HEK293 (cell line): ENCODE measurements around the gene CHST7.

ENCODE experiments used
- KLF1 ChIP-seq: fragments of 450-650 bp; formaldehyde crosslinking; IDR thresholded peaks from 2 replicates; pipeline ENCODE4 v1.5.1; 2016; ENCODE audit warnings: missing biosample characterization, missing genetic modification characterization
- ZNF544 ChIP-seq: fragments of 450-650 bp; formaldehyde crosslinking; IDR thresholded peaks from 2 replicates; pipeline ENCODE4 v1.5.0; 2017; ENCODE audit warnings: missing biosample characterization, missing genetic modification characterization
- TF ChIP-seq, protein P1 (sequence below): fragments of 450-650 bp; formaldehyde crosslinking; IDR thresholded peaks from 2 replicates; pipeline ENCODE4 v1.5.1; 2016; ENCODE audit warnings: missing biosample characterization, missing genetic modification characterization

DNA sequence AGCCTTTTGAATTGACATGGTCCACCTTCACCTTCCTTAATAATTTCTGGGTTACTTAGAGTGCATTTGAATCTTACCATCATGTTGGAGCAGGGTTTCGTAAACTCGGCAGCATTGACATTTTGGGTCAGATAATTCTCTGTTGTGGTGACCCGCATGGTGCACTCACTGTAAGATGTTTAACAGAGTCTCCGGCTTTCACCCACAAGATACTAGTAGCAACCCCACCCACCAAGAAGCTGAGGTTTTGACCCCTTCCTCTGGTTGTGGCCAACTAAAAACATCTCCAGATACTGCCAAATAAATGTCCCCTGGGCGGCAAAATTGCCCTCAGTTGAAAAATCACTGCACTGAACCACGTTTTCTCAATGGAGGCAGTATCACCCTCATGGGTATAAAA lies 62.7 kb downstream of the CHST7 start:
- TF ChIP-seq, protein P1, sequence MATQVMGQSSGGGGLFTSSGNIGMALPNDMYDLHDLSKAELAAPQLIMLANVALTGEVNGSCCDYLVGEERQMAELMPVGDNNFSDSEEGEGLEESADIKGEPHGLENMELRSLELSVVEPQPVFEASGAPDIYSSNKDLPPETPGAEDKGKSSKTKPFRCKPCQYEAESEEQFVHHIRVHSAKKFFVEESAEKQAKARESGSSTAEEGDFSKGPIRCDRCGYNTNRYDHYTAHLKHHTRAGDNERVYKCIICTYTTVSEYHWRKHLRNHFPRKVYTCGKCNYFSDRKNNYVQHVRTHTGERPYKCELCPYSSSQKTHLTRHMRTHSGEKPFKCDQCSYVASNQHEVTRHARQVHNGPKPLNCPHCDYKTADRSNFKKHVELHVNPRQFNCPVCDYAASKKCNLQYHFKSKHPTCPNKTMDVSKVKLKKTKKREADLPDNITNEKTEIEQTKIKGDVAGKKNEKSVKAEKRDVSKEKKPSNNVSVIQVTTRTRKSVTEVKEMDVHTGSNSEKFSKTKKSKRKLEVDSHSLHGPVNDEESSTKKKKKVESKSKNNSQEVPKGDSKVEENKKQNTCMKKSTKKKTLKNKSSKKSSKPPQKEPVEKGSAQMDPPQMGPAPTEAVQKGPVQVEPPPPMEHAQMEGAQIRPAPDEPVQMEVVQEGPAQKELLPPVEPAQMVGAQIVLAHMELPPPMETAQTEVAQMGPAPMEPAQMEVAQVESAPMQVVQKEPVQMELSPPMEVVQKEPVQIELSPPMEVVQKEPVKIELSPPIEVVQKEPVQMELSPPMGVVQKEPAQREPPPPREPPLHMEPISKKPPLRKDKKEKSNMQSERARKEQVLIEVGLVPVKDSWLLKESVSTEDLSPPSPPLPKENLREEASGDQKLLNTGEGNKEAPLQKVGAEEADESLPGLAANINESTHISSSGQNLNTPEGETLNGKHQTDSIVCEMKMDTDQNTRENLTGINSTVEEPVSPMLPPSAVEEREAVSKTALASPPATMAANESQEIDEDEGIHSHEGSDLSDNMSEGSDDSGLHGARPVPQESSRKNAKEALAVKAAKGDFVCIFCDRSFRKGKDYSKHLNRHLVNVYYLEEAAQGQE (tag by site-specific recombination), result no peak
- TF ChIP-seq KLF1, result no peak
- TF ChIP-seq ZNF544 (tag by site-specific recombination), result no peak
